ENCODE measurements around the gene ZNF710. TPM values are rescaled to one million over a fixed set of nuclear protein-coding genes. Genes with fewer than 3 reads are reported as not detected.

The ZNF710 gene
- total and polyA plus RNA-seq, 2 of the 8 experiments (the other 6 are each of a cell fraction or from before 2014, with no cell fraction given): 10.5 to 24.0 TPM

DNA sequence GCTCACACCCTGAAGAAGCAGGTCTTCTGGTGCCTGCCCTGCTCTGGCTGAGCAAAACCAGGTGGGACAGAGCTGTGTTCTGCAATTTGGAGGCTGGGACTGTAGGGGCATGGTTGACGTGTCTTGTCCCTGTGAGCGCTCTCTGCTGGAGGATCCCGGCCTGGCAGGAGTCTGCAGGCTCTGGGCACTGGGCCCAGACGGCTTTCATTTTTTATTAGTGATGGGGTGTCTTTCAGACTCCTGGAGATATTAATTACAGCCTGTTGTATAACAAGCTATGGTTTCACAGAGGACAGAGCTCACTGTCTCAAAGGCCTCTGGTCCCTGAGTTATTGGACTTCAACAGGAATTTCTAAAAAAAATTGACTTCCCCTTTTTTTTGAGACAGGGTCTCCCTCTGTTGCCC lies 29.5 kb upstream of the ZNF710 start (continued):
- TF ChIP-seq SRF (IDR thresholded peaks at IDR 0.05; ENCODE audit: low read depth, low read length) (no peak), KDM1A (IDR thresholded peaks at IDR 0.05; ENCODE audit: borderline replicate concordance, low read length) (0 out of 2 replicates have a peak, but pooled peaks have one; percentile 9), TAF1 (IDR thresholded peaks at IDR 0.05; ENCODE audit: low read depth, low read length) (0 out of 2 replicates have a peak, but pooled peaks have one; percentile 20), CREB1 (IDR thresholded peaks at IDR 0.05) (peak; percentile 87), GTF2F1 (IDR thresholded peaks at IDR 0.05; ENCODE audit: borderline replicate concordance, low read depth, low read length) (no peak), TCF12 (IDR thresholded peaks at IDR 0.05; ENCODE audit: low read depth, low read length) (peak; percentile 50; the same call in 1 of the 2 replicates), CTBP2 (IDR thresholded peaks at IDR 0.05; ENCODE audit: borderline replicate concordance, insufficient read depth, insufficient read length, low read length) (no peak), RAD21 (IDR thresholded peaks at IDR 0.05 in 1 of 2, conservative IDR thresholded peaks at IDR 0.05 in 1 of 2; ENCODE audit: low read depth in 2 of 2, low read length in 2 of 2) (peak; percentile 72 to 88)

Data from H1 (cell line).